Activated naive CD4-positive, alpha-beta T cell treated with anti-CD3 and anti-CD28 coated beads, Interleukin-2, amount 10 ng/mL, durations not matched to agents 7 days and 5 days (primary cell): ENCODE data around the gene CAB39.

Source experiments
- CTCF ChIA-PET: fragments of 350-600 bp; sonication (Branson Sonifier 250); formaldehyde crosslinking; loops from one replicate; lab custom pipeline; 2021; ENCODE audit warnings: antibody characterized with exemption; lab: Charles Lee
- DNase-seq: peaks from one replicate; pipeline ENCODE4 v3.0.0-alpha.2; 2020
- H3K27ac Mint-ChIP-seq: one replicate; pipeline ENCODE4 v1.8.0; 2021; ENCODE audit warnings: mild to moderate bottlenecking, moderate library complexity, mixed read lengths
- H3K27me3 Mint-ChIP-seq: one replicate; pipeline ENCODE4 v1.8.0; 2021; ENCODE audit warnings: mild to moderate bottlenecking, mixed read lengths
- H3K36me3 Mint-ChIP-seq: one replicate; pipeline ENCODE4 v1.8.0; 2021; ENCODE audit warnings: mixed read lengths
- H3K4me1 Mint-ChIP-seq: one replicate; pipeline ENCODE4 v1.8.0; 2021; ENCODE audit warnings: mixed read lengths
- H3K4me3 Mint-ChIP-seq: one replicate; pipeline ENCODE4 v1.8.0; 2021; ENCODE audit warnings: mild to moderate bottlenecking, moderate library complexity, mixed read lengths
- H3K9me3 Mint-ChIP-seq: one replicate; pipeline ENCODE4 v1.8.0; 2021; ENCODE audit warnings: mixed read lengths

Gene CAB39

DNA sequence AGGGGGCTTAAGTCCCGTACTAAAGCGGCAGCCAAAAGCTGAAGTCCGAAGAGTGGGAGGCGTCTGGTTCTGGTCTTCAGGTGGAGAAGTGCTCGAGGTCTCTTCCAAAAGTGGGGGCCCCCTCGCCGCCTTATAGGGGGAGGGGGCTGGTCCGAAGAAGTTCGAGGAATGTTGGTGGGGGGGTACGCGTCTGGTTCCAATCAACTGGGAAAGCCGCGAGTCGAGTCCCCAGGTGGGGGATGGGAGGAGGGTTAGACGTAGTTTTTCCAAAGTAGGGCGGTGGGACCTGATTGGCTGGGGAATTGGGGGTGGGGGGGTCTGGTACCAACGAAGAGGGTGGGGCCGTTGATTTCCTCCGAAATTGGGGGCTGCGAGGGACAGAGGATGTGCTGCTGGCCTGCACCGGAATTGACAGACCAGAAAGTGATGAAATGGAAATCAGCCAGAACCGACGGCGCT lies 152.7 kb downstream of the CAB39 start:
- Mint-ChIP-seq H3K4me3 (peak overlapping the region; percentile 93), H3K27me3 (peaks cover 82% of the 10 kb centered on the region), H3K36me3 (no peaks in the 10 kb centered on the region), H3K9me3 (no peaks in the 10 kb centered on the region), H3K4me1 (peaks cover 45% of the 10 kb centered on the region), H3K27ac (no peak overlapping the region)
- CTCF ChIA-PET, result interaction anchor here (0.7 to 1.0 kb wide), 4 partner anchors 12 to 187 kb away, joined by 3 to 4 read pairs (median 4); no protein-coding TSS in a partner anchor
- peak; percentile 20 for DNase-seq

DNA sequence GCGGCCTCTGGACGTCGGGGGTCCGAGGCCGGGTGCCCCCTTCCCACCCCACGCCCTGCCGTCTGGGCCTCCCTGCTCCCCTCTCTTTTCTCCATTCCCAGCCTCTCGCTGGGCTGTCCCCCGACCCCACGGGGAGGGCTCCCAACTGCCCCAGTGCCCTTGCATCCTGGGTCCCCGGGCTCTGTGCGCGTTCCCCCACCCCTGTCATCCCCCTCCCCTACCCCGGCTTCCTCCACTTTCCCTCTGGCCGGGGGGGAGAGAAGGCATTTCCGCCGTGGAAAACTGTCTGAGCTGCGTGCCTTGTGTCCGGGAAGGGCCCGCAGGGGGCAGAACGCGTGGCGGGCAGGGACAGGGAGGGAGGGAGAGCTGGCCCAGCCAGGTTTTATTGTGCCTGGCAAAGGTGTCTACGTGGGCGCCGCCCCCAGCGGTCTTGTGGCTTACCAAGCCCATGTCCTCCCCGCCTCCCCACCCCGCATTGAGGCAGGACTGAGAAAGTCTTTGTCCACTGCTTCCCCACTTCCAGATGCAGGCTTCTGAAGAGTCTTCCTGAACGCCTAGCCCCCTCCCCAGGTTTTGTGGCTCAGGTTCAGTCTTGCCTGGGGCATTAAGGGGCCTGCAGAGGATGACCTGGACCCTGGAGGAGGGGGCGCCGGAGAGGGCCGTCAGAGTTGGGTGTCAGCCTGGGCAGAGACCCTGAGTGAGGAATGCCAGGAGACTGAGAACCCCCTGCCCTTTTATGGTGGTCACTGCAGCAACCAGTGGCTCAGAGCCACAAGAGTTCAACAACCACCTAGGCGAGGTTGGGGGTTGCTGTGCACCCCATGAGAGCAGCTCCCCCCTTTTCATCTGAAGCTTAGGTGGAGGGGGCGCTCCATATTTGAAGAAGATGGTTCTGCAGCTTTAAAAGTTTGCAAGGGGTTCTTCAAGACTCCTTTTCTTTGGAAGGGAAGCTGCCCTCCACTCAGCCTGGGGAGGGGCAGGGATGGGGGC lies 153.4 kb downstream of the CAB39 start:
- no peaks in the 10 kb centered on the region for H3K9me3 Mint-ChIP-seq
- CTCF ChIA-PET, result interaction anchor here (0.7 to 1.5 kb wide), 3 partner anchors 10 to 122 kb away, joined by 3 to 5 read pairs (median 4); no protein-coding TSS in a partner anchor
- DNase-seq, result peak; percentile 19
- peak overlapping the region; percentile 93 for H3K4me3 Mint-ChIP-seq
- H3K27ac Mint-ChIP-seq, result no peak overlapping the region
- H3K4me1 Mint-ChIP-seq, result peaks cover 44% of the 10 kb centered on the region
- peaks cover 81% of the 10 kb centered on the region for H3K27me3 Mint-ChIP-seq
- no peaks in the 10 kb centered on the region for H3K36me3 Mint-ChIP-seq

DNA sequence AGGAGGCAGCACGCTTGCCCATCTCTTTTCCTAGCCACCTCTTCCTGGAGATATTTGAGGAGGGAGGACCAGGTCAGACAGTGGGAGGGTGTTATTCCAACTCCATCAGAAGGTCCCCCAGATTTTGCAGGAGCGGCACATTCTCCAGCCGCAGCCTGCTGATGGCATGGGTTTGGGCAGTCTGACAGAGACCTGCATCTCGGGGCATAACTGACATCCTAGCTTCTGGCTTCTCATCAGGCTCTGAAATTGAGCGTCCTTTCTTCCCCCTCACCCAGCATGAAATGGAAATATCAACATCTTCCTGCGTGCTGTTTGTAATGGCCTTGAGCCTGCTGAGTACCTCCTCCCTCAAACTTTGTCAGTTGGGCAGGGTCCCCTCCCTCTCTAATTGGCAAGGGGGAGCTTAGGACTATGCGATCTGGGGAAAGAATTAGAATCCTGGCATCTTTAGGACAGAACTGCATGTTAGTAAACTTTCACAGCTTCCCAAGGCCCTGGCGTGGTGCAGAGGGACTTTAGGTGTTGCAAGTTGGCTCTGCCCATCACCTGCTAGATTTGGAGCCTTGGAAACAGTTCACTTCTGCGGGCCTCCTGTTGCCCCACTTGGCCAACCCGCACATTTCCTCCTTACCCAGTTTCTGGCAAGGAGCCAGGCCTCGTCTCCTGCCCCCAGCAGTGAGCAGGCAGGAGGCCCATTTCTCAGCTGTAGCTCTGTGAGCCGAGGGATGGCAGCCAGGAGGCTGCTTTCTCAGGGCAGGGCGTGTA lies 154.3 kb downstream of the CAB39 start:
- H3K4me1 Mint-ChIP-seq, result peaks cover 37% of the 10 kb centered on the region
- no peaks in the 10 kb centered on the region for H3K36me3 Mint-ChIP-seq
- peak; percentile 42 for DNase-seq
- H3K9me3 Mint-ChIP-seq, result no peaks in the 10 kb centered on the region
- no peak overlapping the region for H3K27ac Mint-ChIP-seq
- peaks cover 72% of the 10 kb centered on the region for H3K27me3 Mint-ChIP-seq
- no peak overlapping the region for H3K4me3 Mint-ChIP-seq
- CTCF ChIA-PET, result interaction anchor here (1.1 to 1.5 kb wide), 3 partner anchors 9 to 121 kb away, joined by 3 to 5 read pairs (median 4); no protein-coding TSS in a partner anchor

DNA sequence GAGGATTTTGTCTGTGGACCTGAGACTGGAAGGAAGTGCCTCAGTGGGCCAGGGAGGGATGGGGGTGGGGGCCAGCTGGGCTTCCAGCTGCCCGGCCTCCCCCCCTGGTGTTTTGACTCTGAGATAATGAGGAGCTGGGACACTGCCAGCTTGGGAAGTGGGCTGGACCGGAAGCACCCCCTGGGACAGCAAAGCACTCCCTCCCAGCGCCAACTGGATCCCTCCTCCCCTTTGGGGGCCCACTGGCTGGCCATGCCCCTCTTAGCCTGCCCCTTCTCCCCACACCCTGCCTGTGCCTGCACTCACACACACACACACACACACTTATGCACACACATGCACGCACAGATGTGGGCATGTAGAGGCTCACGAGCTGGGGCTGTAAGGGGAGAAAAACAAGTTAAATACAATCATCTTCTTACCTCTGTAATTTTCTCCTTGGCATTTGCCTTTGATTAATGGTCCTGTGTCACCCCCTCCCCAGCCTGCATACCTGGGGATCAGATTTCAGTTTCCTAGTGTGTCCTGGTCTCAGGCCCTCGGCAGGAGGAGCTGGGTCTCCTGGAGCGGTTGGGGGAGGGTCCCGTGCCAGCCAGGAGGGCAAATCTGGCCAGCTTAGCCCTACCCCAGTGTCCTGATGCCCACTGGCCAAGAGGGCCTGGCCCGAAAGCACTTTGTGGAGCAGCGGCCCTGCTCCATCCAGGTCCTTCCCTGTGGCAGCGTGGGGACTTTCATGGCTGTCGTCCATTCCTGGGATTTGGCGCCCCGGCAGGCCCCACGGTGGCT lies 155.7 kb downstream of the CAB39 start:
- CTCF ChIA-PET, result interaction anchor here (1.4 kb wide), 1 partner anchor 34 kb away, joined by 3 read pairs; no protein-coding TSS in a partner anchor
- no peaks in the 10 kb centered on the region for H3K36me3 Mint-ChIP-seq

DNA sequence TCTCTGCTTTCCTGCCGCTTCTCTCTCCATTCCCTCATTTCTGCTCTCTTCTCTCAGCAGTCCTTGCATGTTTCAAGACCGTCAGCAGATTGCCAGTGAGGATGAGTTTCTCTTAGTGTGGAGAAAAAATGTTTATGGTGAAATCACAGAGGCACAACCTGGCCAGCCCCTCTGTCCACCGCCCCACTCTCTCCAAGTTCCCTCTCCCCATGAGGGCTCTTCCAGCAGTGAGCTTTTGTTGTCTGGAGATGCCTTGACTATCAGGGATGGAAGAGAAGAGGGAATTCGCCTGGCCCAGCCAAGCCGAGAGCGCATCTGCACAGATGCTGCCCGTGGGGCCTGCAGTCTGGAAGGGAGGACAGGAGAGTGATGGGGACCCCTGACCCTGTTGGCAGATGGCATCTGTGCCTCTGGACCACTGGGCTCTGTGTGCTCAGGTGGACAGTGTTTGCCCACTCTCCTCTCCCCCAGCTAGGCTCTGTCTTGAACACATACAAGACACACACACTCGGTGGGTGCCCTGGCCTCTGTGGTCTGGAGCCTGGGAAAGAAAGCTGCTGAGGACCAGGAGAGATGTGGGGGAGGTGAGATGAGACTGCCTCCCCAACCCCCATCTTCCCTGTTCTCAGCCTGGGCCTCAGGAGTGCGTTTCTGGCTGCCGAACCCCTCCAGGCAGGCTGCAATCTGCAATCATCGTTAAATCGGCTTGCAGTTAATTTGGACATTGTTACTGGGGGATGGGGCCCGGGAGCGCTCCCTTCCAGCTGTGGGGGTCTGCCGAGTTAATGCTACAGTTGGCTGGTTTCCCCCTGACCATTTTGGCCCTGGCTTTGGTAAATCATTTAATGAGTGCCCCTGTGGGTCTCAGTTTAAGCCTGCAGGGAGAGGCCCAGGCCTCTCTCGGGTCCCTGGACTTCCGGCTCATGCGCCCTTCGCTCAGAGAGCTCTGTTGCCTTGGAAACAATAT lies 156.6 kb downstream of the CAB39 start:
- Mint-ChIP-seq H3K27me3 (peaks cover 58% of the 10 kb centered on the region), H3K36me3 (no peaks in the 10 kb centered on the region), H3K4me3 (no peak overlapping the region), H3K4me1 (peaks cover 49% of the 10 kb centered on the region), H3K9me3 (no peaks in the 10 kb centered on the region), H3K27ac (no peak overlapping the region)
- DNase-seq, result no peak
- CTCF ChIA-PET, result no interaction called here

More for the DNA sequence above, 155.7 kb downstream of the CAB39 start:
- no peak for DNase-seq
- Mint-ChIP-seq H3K9me3 (no peaks in the 10 kb centered on the region), H3K27ac (no peak overlapping the region), H3K4me3 (no peak overlapping the region), H3K27me3 (peaks cover 65% of the 10 kb centered on the region), H3K4me1 (peaks cover 48% of the 10 kb centered on the region)

DNA sequence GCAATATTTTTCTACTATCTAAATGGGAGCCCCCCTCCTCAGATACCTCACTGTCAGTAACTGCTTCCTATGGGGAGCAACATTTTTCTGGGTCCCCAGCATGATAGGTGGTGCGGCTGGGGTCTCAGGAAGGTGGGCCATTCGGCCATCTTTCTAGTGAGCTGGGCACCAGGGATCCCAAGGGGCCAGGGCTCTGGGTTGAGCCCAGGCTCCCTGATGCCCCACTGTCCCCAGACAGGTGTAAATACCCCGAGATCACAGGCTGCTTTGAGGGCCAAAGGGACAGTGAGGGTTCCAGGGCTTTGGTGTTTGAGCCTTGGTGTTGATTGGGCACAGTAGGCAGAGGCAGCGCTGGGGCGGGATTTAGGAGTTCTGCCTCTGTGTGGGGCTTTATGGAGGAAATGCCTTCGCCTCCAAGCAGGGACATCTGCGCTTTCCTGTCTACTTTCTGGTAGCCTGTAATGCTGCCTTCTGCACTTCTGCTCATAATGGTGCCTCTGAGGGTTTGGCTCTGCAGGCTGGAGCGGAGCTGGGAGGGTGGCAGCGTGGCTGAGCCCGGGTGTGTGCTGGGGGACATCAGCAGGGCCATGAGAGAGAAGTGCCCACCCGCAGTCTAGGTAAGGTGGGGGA lies 157.4 kb downstream of the CAB39 start:
- Mint-ChIP-seq H3K4me1 (peaks cover 49% of the 10 kb centered on the region), H3K27me3 (peaks cover 50% of the 10 kb centered on the region), H3K36me3 (no peaks in the 10 kb centered on the region), H3K4me3 (no peak overlapping the region), H3K9me3 (no peaks in the 10 kb centered on the region), H3K27ac (no peak overlapping the region)
- CTCF ChIA-PET, result no interaction called here
- no peak for DNase-seq
